Kidney (tissue), 22 donors: Measurements from ENCODE around the gene ATXN8OS. TPM values are rescaled to one million over a fixed set of nuclear protein-coding genes. Genes with fewer than 3 reads are reported as not detected.

Experiments
- DNase-seq, 5 donors: peaks; one replicate each; pipeline ENCODE4 v3.0.0-alpha.2; 2013 to 2020
- FAIRE-seq: peaks from 2 replicates; lab custom pipeline; 2012; peaks lifted over from hg19 to GRCh38; lab: Jason Lieb, UNC
- H3K27ac ChIP-seq, 2 donors: one replicate each; pipeline ENCODE4 v1.7.0; 2013; ENCODE audit warnings: low read depth in 2 of 2, low read length in 2 of 2, inconsistent platforms in 1 of 2
- H3K27me3 ChIP-seq: one replicate; pipeline ENCODE4 v1.7.1; 2013; ENCODE audit warnings: low read length, inconsistent platforms; ENCODE audit not compliant: control insufficient read depth, insufficient read depth
- H3K36me3 ChIP-seq, 3 donors: one replicate each; pipeline versions ENCODE4 v1.7.0 to v1.7.1; 2013; ENCODE audit warnings: low read length in 3 of 3, control low read depth in 1 of 3, inconsistent platforms in 1 of 3; ENCODE audit not compliant: insufficient read depth in 3 of 3, control insufficient read depth in 2 of 3
- H3K4me1 ChIP-seq, 3 donors: one replicate each; pipeline versions ENCODE4 v1.7.0 to v1.7.1; 2013; ENCODE audit warnings: low read length in 3 of 3, inconsistent platforms in 1 of 3, low read depth in 1 of 3; ENCODE audit not compliant: control insufficient read depth in 2 of 3, insufficient read depth in 2 of 3
- H3K4me3 ChIP-seq, 3 donors: one replicate each; pipeline versions ENCODE4 v1.7.0 to v1.8.1; 2013; ENCODE audit warnings: low read length in 3 of 3, control low read depth in 1 of 3, inconsistent platforms in 1 of 3
- H3K9ac ChIP-seq, 3 donors: one replicate each; pipeline versions ENCODE4 v1.7.0 to v1.7.1; 2013; ENCODE audit warnings: low read length in 3 of 3, control low read depth in 1 of 3, inconsistent platforms in 1 of 3
- H3K9me3 ChIP-seq, 3 donors: one replicate each; pipeline versions ENCODE4 v1.7.0 to v1.7.1; 2013; ENCODE audit warnings: low read length in 3 of 3, control low read depth in 1 of 3, inconsistent platforms in 1 of 3; ENCODE audit not compliant: control insufficient read depth in 2 of 3, insufficient read depth in 1 of 3
- intact Hi-C: fragments of 100-400 bp; cut with DNase I; formaldehyde crosslinking; loops from one replicate; pipeline ENCODE4 v1.11.1; 2022
- long read RNA-seq, 10 donors: library from polyadenylated mRNA in 1 of 10; unstranded in 1 of 10; transcript quantifications; one replicate each; pipeline ENCODE4 v2.0.0 and lab custom pipeline, GENCODE V29; 2021 to 2026
- polyA plus RNA-seq: library from polyadenylated mRNA; stranded (reverse); fragments of 350-450 nt; fragmentation: Illumina TruSeq; extraction: RNeasy Lipid Tissue Mini Kit (QIAGEN cat#74804); gene quantifications from one replicate; pipeline ENCODE4 v1.2.3, GENCODE V29; 2014; ENCODE audit warnings: low read depth, low replicate concordance; ENCODE audit not compliant: insufficient read depth
- total RNA-seq: library from RNA; stranded (reverse); fragmentation: NEBNext Ultra II Directional; extraction: Animal tissue kit (Norgen Biotek cat#: 25700); gene quantifications from one replicate; pipeline ENCODE4 v1.2.1, GENCODE V29; 2021
- TF ChIP-seq, protein P1 (sequence below): IDR thresholded peaks from 3 replicates; pipeline ENCODE4 v1.5.1; 2012; ENCODE audit warnings: mild to moderate bottlenecking, moderate library complexity, borderline replicate concordance; ENCODE audit not compliant: insufficient read depth; ENCODE audit errors: extremely low read depth
- donor health status: control.
- donor health status: control.
- donor health status: control.
- donor health status: control.
- donor health status: control.
- donor health status: DM: yes; HTN: yes; CAD: no.
- donor health status: Normal renal cell carcinoma (clear cell type).

ATXN8OS gene
- not detected for total RNA-seq
- polyA plus RNA-seq: not detected
- long read RNA-seq, donor 1: 0 reads
- long read RNA-seq, donor 2: 0 reads
- long read RNA-seq, donor 3: 0 reads
- long read RNA-seq, donor 4: 0 reads
- long read RNA-seq, donor 5: 0 reads
- long read RNA-seq, donor 6: 0 reads
- long read RNA-seq, donor 7: 0 reads
- long read RNA-seq, donor 8: 0 reads
- long read RNA-seq, donor 9: 0 reads
- long read RNA-seq, donor 10: 0 reads

DNA sequence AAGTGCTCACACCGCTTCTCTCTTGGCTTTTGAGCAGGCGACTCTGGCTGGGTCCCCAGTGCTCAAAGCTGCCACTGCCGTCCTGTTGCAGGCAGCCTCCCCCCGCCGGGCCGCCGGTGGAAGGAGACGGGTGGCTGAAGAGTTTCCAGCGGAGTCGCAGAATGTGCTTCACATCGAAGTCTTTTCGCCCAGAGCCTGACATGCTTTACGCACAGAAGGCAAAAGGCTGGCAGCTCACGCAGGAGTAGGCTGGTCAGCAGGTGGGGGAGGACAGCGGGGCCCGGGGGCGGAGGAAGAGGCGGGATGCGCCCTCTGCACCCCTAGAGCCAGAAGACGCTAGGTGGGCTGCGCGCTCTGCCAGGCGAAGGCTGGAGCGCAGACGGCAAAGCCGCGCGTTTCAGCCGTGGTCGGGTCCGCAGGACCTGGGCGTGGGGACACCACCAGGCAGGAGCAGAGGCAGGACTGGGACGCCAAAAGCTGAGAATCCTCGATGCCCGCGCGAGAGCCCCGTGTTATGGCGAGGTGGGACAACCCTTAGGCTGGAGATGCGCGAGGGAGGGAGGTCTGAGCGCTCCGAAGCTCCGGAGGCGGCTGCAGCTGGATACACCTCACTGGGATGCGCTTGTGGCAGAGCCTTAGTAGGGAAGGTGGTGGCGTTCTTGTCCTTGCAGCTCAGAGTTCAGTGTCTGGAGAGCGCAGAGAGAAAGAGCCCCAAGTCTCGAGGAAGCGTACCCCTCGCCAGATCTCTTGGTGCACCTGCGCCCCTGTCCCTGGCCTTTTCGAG lies at the start of gene ATXN8OS:
ATXN8OS (plus strand) TSS at position 329 of the 784 bp plus-strand sequence.
- FAIRE-seq: no peak
- H3K4me3 ChIP-seq: peak within 1 kb of the TSS in 1 of 3 donors; percentile 19
- no peaks in the 10 kb centered on the region for H3K36me3 ChIP-seq

DNA sequence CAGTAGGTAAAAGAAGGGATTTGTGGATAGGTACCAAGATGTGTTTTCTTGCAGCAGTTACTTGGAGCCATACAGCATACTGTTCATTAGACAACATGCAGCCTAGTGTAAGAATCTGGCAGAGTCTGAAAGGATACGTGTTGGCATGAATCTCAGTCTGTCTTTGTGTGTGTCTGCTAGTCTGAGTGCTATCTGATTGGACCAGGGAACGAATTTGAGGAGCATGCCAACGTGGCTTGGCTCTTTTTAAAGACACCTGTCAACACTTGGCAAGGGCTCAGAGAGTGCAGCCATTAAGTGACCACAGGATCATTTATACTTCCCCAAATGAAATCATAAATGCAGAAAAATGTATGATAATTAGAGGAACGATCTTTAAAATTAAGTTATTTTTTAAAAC lies 27.6 kb upstream of the ATXN8OS start:
- H3K9ac ChIP-seq: no peak overlapping the region
- TF ChIP-seq, protein P1, sequence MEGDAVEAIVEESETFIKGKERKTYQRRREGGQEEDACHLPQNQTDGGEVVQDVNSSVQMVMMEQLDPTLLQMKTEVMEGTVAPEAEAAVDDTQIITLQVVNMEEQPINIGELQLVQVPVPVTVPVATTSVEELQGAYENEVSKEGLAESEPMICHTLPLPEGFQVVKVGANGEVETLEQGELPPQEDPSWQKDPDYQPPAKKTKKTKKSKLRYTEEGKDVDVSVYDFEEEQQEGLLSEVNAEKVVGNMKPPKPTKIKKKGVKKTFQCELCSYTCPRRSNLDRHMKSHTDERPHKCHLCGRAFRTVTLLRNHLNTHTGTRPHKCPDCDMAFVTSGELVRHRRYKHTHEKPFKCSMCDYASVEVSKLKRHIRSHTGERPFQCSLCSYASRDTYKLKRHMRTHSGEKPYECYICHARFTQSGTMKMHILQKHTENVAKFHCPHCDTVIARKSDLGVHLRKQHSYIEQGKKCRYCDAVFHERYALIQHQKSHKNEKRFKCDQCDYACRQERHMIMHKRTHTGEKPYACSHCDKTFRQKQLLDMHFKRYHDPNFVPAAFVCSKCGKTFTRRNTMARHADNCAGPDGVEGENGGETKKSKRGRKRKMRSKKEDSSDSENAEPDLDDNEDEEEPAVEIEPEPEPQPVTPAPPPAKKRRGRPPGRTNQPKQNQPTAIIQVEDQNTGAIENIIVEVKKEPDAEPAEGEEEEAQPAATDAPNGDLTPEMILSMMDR: no peak
- H3K27ac ChIP-seq: no peak overlapping the region
- H3K9me3 ChIP-seq: no peaks in the 10 kb centered on the region
- FAIRE-seq (no peak), DNase-seq (no peak)
- H3K4me1 ChIP-seq: no peaks in the 10 kb centered on the region
- intact Hi-C loops: no loop called here
- H3K4me3 ChIP-seq: no peak overlapping the region
- H3K27me3 ChIP-seq: no peaks in the 10 kb centered on the region
- H3K36me3 ChIP-seq: no peaks in the 10 kb centered on the region

More for the DNA sequence above, at the start of gene ATXN8OS:
- DNase-seq: peak; percentile 43 to 67 (median 52)
- Histone ChIP-seq H3K9ac (no peak within 1 kb of the TSS), H3K27me3 (peaks cover 4% of the 10 kb centered on the region), H3K27ac (no peak within 1 kb of the TSS), H3K9me3 (no peaks in the 10 kb centered on the region), H3K4me1 (peaks cover 0 to 3% (median 0%) of the 10 kb centered on the region in 3 donors)
- intact Hi-C loops: no loop called here
- TF ChIP-seq, protein P1: no peak

DNA sequence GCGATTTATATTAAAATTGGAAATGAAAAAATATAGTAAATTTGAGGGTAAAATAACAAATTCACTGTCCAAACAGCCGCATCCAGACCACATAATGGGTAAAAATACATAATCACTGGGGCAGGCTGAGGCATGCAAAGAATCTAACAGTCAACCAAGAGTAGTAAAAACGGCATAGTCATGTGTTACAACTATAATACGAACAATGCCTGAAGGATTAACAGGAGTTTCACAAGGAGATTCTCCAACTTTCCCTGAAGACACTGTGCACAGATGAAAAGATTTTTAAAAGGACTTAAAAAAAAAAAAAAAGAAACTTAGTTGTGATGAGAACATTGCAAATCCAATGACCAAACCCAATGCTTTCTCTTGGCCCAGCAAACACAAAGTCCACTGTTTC lies 20.4 kb upstream of the ATXN8OS start:
- H3K9ac ChIP-seq: no peak overlapping the region
- no peak for DNase-seq
- no peak for FAIRE-seq
- intact Hi-C loops: no loop called here
- no peaks in the 10 kb centered on the region for H3K4me1 ChIP-seq
- no peaks in the 10 kb centered on the region for H3K9me3 ChIP-seq
- no peaks in the 10 kb centered on the region for H3K27me3 ChIP-seq
- H3K36me3 ChIP-seq: no peaks in the 10 kb centered on the region
- H3K27ac ChIP-seq: no peak overlapping the region
- TF ChIP-seq, protein P1: no peak
- H3K4me3 ChIP-seq: no peak overlapping the region
